Skeletal muscle satellite cell (primary cell): ENCODE measurements around the gene ATP2A3. TPM values are rescaled to one million over a fixed set of nuclear protein-coding genes. Genes with fewer than 3 reads are reported as not detected.

Experiments used
- H3K27me3 ChIP-seq: 2 replicates; pipeline ENCODE4 v1.7.0; 2013; ENCODE audit warnings: low read length; ENCODE audit not compliant: control insufficient read depth, insufficient read depth
- H3K36me3 ChIP-seq: 2 replicates; pipeline ENCODE4 v1.7.0; 2013; ENCODE audit warnings: mild to moderate bottlenecking, control low read depth, low read length; ENCODE audit not compliant: insufficient read depth
- H3K4me1 ChIP-seq: 2 replicates; pipeline ENCODE4 v1.7.0; 2013; ENCODE audit warnings: low read length; ENCODE audit not compliant: control insufficient read depth, insufficient read depth
- H3K4me2 ChIP-seq: 2 replicates; pipeline ENCODE4 v1.7.0; 2013; ENCODE audit warnings: mild to moderate bottlenecking, low read length
- H3K4me3 ChIP-seq: 2 replicates; pipeline ENCODE4 v1.7.0; 2013; ENCODE audit warnings: low read length
- H3K9ac ChIP-seq: 2 replicates; pipeline ENCODE4 v1.7.0; 2013; ENCODE audit warnings: mild to moderate bottlenecking, low read depth, low read length, moderate library complexity
- H3K9me3 ChIP-seq: replicated peaks from 2 replicates; pipeline ENCODE4 v1.7.0; 2013; ENCODE audit warnings: mild to moderate bottlenecking, control low read depth, low read length
- total RNA-seq: library from RNA; depleted of rRNA; stranded (reverse); fragments of >200 nt; gene quantifications from 2 replicates; pipeline ENCODE4 v1.2.3, GENCODE V29; 2012; rRNA removed

The ATP2A3 gene
- 0.25 and 1.3 TPM in 2 replicates for total RNA-seq

GRCh38 chr17:3964203-3965117, at the start of gene ATP2A3:
TSS of gene ATP2A3 (minus strand) at chr17:3964437. CDS start at chr17:3964291, 146 bp downstream.
- Histone ChIP-seq H3K36me3 (no peaks in the 10 kb centered on the region), H3K4me1 (peaks cover 38% of the 10 kb centered on the region), H3K27me3 (peaks cover 40% of the 10 kb centered on the region), H3K4me3 (peak within 1 kb of the TSS; percentile 70), H3K9me3 (no peaks in the 10 kb centered on the region), H3K4me2 (peak within 1 kb of the TSS; percentile 77), H3K9ac (peak within 1 kb of the TSS; percentile 51)

GRCh38 chr17:4010754-4011153, 46.5 kb upstream of the ATP2A3 start:
- H3K4me1 ChIP-seq = no peaks in the 10 kb centered on the region
- H3K27me3 ChIP-seq = no peaks in the 10 kb centered on the region
- H3K4me2 ChIP-seq = no peak overlapping the region
- H3K36me3 ChIP-seq = peaks cover 79% of the 10 kb centered on the region
- no peak overlapping the region for H3K9ac ChIP-seq
- H3K4me3 ChIP-seq = no peak overlapping the region
- no peaks in the 10 kb centered on the region for H3K9me3 ChIP-seq

- Histone ChIP-seq H3K9me3 (no peaks in the 10 kb centered on the region), H3K4me2 (no peak overlapping the region), H3K4me1 (no peaks in the 10 kb centered on the region), H3K4me3 (no peak overlapping the region), H3K36me3 (peaks cover 66% of the 10 kb centered on the region), H3K9ac (no peak overlapping the region), H3K27me3 (no peaks in the 10 kb centered on the region)
These were observed 45.0 kb upstream of the ATP2A3 start for GRCh38 chr17:4009186-4009785.

- H3K9ac ChIP-seq = no peak overlapping the region
These were observed 44.4 kb upstream of the ATP2A3 start for GRCh38 chr17:4008441-4009185.

GRCh38 chr17:4008082-4008435, 43.8 kb upstream of the ATP2A3 start:
- Histone ChIP-seq H3K27me3 (no peaks in the 10 kb centered on the region), H3K4me3 (no peak overlapping the region), H3K9ac (no peak overlapping the region), H3K4me2 (no peak overlapping the region), H3K9me3 (no peaks in the 10 kb centered on the region), H3K36me3 (peaks cover 54% of the 10 kb centered on the region), H3K4me1 (peaks cover under 1% of the 10 kb centered on the region)

More at GRCh38 chr17:4008441-4009185, 44.4 kb upstream of the ATP2A3 start:
- Histone ChIP-seq H3K4me1 (no peaks in the 10 kb centered on the region), H3K27me3 (no peaks in the 10 kb centered on the region), H3K4me2 (no peak overlapping the region), H3K36me3 (peaks cover 59% of the 10 kb centered on the region), H3K4me3 (no peak overlapping the region), H3K9me3 (no peaks in the 10 kb centered on the region)

DNA sequence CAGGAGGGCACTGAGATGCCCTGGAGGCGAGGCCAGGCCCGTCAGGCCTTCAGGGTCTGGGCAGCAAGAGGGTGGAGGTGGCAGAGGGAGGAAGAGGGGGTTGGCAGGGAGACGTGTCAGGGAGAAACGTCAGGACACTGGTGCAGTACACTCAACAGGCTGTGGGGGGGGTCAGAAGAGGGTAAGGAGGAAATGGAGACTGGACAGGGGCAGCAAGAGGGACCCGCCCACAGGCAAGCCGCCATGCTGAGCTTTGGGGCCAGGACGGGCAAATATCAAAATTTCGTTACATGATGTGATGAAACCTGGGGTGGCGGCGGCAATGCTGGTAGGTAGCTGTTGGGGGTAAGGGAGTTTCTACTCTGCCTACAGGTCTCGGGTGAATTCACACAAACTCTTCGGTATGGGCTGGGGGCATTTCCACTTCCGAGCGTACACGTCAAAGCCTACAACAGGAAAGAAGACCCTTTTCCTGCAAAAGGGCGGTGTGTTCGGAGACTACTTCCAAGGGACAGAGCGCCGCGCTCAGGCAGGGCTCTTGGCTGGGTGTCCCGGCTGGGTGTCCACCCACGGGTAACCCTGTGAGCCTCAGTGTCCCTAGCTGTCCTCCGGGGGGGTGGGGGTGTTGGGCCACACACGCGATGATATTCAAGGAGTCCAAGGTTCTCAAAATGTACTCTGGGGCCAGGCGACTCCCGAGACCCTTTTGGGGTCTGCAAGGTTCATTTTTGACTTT, 43.3 kb upstream of the ATP2A3 start:
- peaks cover 52% of the 10 kb centered on the region for H3K36me3 ChIP-seq
- no peak overlapping the region for H3K4me2 ChIP-seq
- peaks cover 6% of the 10 kb centered on the region for H3K4me1 ChIP-seq

DNA sequence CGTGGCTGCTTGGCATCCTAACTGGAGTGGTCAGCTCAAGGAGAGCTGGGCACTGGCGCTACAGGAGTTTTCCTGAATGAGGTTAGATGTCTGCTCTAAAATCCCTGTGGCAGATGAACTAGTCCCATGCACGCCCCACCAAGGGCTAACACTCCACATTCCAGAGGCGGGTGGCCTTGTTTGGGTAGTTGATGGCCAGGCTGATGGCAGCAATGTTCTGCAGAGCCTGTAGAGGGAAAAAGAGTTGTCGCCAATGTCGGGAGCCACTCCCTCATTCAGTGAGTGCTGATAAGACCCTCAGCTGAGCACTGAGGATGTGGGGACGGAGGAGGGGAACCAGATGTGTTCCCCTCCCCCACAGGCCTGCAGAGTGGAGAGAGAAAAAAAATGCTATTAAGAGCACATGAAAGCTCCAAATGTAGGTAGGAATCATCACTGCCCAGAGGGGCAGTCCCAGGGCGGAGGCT, 42.5 kb upstream of the ATP2A3 start:
- no peak overlapping the region for H3K4me3 ChIP-seq
- no peaks in the 10 kb centered on the region for H3K27me3 ChIP-seq
- H3K9ac ChIP-seq = no peak overlapping the region
- peaks cover 45% of the 10 kb centered on the region for H3K36me3 ChIP-seq
- peaks cover 11% of the 10 kb centered on the region for H3K4me1 ChIP-seq
- no peaks in the 10 kb centered on the region for H3K9me3 ChIP-seq
- no peak overlapping the region for H3K4me2 ChIP-seq

More for the DNA sequence above, 43.3 kb upstream of the ATP2A3 start:
- Histone ChIP-seq H3K27me3 (no peaks in the 10 kb centered on the region), H3K4me3 (no peak overlapping the region), H3K9me3 (no peaks in the 10 kb centered on the region), H3K9ac (no peak overlapping the region)

- Histone ChIP-seq H3K9ac (no peak overlapping the region), H3K4me3 (no peak overlapping the region), H3K36me3 (peaks cover 43% of the 10 kb centered on the region), H3K4me1 (peaks cover 11% of the 10 kb centered on the region), H3K4me2 (no peak overlapping the region), H3K27me3 (peaks cover under 1% of the 10 kb centered on the region), H3K9me3 (no peaks in the 10 kb centered on the region)
These were observed 41.9 kb upstream of the ATP2A3 start for GRCh38 chr17:4006165-4006589.

DNA sequence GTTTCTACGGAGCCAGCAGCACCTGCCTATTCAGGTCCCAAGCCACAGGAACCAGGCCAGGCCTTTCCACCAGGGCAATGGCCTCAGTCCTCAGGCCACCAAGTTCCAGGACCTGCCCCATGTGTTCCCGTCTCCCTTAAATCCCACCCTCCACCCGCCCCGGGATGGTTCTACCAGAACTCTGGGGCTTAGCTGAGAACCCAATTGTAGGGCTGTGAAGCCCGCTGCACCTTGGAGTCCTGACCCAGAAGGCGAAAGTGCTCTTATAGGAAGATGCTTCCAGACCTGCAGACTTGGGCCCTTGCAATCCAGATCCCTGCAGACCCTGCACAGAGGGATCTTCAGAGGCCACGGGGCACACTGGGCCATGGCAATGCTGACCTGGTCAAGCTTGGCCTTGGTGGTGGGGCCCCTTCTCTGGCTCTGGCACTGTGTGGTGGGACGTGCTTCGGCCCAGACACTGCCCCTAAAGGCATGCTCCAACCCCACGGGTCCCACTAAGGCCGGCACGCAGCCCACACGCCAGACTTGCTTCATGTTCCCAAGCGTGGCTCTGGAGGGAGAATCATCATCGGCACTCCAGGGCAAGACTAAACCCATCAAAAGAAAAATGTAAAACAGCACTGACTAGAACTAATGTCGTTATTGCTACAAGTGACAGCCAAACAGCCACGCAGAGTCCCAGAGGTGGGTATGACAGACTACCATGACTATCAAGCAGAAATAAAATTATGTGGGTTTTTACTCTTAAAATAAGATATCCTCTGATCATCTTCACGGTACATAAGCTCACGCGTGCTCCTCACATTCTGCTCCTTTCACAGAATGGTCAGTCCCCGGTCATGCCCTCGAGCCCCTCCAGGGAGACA, 41.3 kb upstream of the ATP2A3 start:
- Histone ChIP-seq H3K36me3 (peaks cover 43% of the 10 kb centered on the region), H3K9ac (no peak overlapping the region), H3K4me1 (peaks cover 11% of the 10 kb centered on the region), H3K4me2 (no peak overlapping the region), H3K27me3 (peaks cover 5% of the 10 kb centered on the region), H3K4me3 (no peak overlapping the region), H3K9me3 (no peaks in the 10 kb centered on the region)

GRCh38 chr17:4004517-4005295, 40.5 kb upstream of the ATP2A3 start:
- no peak overlapping the region for H3K9ac ChIP-seq
- H3K27me3 ChIP-seq = peaks cover 5% of the 10 kb centered on the region
- no peak overlapping the region for H3K4me3 ChIP-seq
- H3K4me1 ChIP-seq = peaks cover 11% of the 10 kb centered on the region
- H3K36me3 ChIP-seq = peaks cover 39% of the 10 kb centered on the region
- H3K4me2 ChIP-seq = no peak overlapping the region
- no peaks in the 10 kb centered on the region for H3K9me3 ChIP-seq
